Measurements from ENCODE around the gene TRPM1.

GRCh38 chr15:31080591-31081014 lies 20.9 kb downstream of the TRPM1 start:
- TF ChIP-seq CTCF (IDR thresholded peaks at IDR 0.05), result no peak
- no peak for TF ChIP-seq POLR2A (IDR thresholded peaks at IDR 0.05)
